ENCODE results near the gene FAM161A.

The FAM161A gene

GRCh38 chr2:61785583-61785982 is 68.3 kb downstream of the FAM161A start:
- no peak for DNase-seq (ENCODE audit: low spot score)

- DNase-seq (ENCODE audit: low spot score): no peak
Observed at GRCh38 chr2:61784643-61785042, 69.2 kb downstream of the FAM161A start.

- peak; percentile 36 for DNase-seq (ENCODE audit: low spot score)
Observed at GRCh38 chr2:61775956-61776570, 77.8 kb downstream of the FAM161A start.

Data from germinal center (tissue), 1 donor.